A549 (cell line): ENCODE measurements around the gene UPK3A. TPM values are rescaled to one million over a fixed set of nuclear protein-coding genes. Genes with fewer than 3 reads are reported as not detected.
A peak's percentile ranks its signal among the peaks of the same experiment; 100 is the strongest.

Experiments
- ATAC-seq, 2 experiments: fragments of 200-7000 bp in 1 of 2; fragments of >200 bp in 1 of 2; cut with Nextera tagmentation in 1 of 2; cut with Tn5 transposase in 1 of 2; 3 replicates each; pipeline versions ENCODE4 v1.8.0 to v1.9.1; 2018 to 2020; ENCODE audit warnings: mild to moderate bottlenecking in 1 of 2, moderate library complexity in 1 of 2
- CTCF ChIA-PET: fragments of 300-600 bp; sonication (Branson Sonifier 250); formaldehyde crosslinking; extraction: SDS; loops from one replicate; lab custom pipeline; 2021; ENCODE audit warnings: antibody characterized with exemption, inconsistent platforms; lab: Yijun Ruan, JAX
- POLR2A ChIA-PET: fragments of 350-600 bp; formaldehyde crosslinking; extraction: SDS; loops from one replicate; lab custom pipeline; 2021; ENCODE audit warnings: antibody characterized with exemption, inconsistent platforms; lab: Yijun Ruan, JAX
- DNase-seq, 2 experiments: peaks; one replicate each; pipeline versions ENCODE4 v3.0.0 to v3.0.0-alpha.2; 2011 to 2016; ENCODE audit warnings: low read depth in 1 of 2, low spot score in 1 of 2
- FAIRE-seq: peaks from 2 replicates; lab custom pipeline; 2011; peaks lifted over from hg19 to GRCh38; lab: Jason Lieb, UNC
- H3K27ac ChIP-seq, 2 experiments: fragments of >200 bp; sonication (Bioruptor Twin); formaldehyde crosslinking; 3 replicates each; pipeline ENCODE4 v1.5.1; 2016 to 2017
- H3K4me1 ChIP-seq: fragments of >200 bp; sonication (Bioruptor Twin); formaldehyde crosslinking; 3 replicates; pipeline ENCODE4 v1.6.1; 2016
- H3K4me2 ChIP-seq: fragments of >200 bp; sonication (Bioruptor Twin); formaldehyde crosslinking; 3 replicates; pipeline ENCODE4 v1.6.1; 2016
- H3K4me3 ChIP-seq: fragments of >200 bp; sonication (Bioruptor Twin); formaldehyde crosslinking; 3 replicates; pipeline ENCODE4 v1.5.1; 2016
- H3K9me3 ChIP-seq: fragments of >200 bp; sonication (Bioruptor Twin); formaldehyde crosslinking; 3 replicates; pipeline ENCODE4 v1.6.1; 2016
- CEBPB ChIP-seq, 2 experiments: fragments of >200 bp in 1 of 2; sonication (Bioruptor Twin) in 1 of 2; formaldehyde crosslinking in 1 of 2; IDR thresholded peaks; 2 replicates each; pipeline ENCODE4 v1.6.1; 2012 to 2016
- ELK1 ChIP-seq: fragments of 150-350 bp; IDR thresholded peaks from 2 replicates; pipeline ENCODE4 v1.6.1; 2014; ENCODE audit warnings: low read depth, mild to moderate bottlenecking, low read length
- EP300 ChIP-seq, 2 experiments: fragments of >200 bp; sonication (Bioruptor Twin); formaldehyde crosslinking; IDR thresholded peaks; 2 replicates in 1 of 2; 3 replicates in 1 of 2; pipeline ENCODE4 v1.6.1; 2016 to 2017
- FOSB ChIP-seq: fragments of 250-450 bp; sonication (Bioruptor Pico); IDR thresholded peaks from 2 replicates; pipeline ENCODE4 v1.5.0; 2020; ENCODE audit warnings: mild to moderate bottlenecking, moderate library complexity
- HMGXB4 ChIP-seq: fragments of 250-450 bp; sonication (Bioruptor Pico); IDR thresholded peaks from 2 replicates; pipeline ENCODE4 v1.5.0; 2021; ENCODE audit warnings: mild to moderate bottlenecking, moderate library complexity, borderline replicate concordance
- HOXA7 ChIP-seq: fragments of 250-450 bp; sonication (Bioruptor Pico); IDR thresholded peaks from 2 replicates; pipeline ENCODE4 v1.5.0; 2020; ENCODE audit warnings: mild to moderate bottlenecking, moderate library complexity
- JUN ChIP-seq, 2 experiments: fragments of >200 bp; sonication (Bioruptor Twin); formaldehyde crosslinking; IDR thresholded peaks; 2 replicates in 1 of 2; 3 replicates in 1 of 2; pipeline ENCODE4 v1.6.1; 2016 to 2017
- MAFK ChIP-seq: fragments of 450-650 bp; IDR thresholded peaks from 2 replicates; pipeline ENCODE4 v1.6.1; 2014; ENCODE audit not compliant: partially characterized antibody
- MAX ChIP-seq: IDR thresholded peaks from 2 replicates; pipeline ENCODE4 v1.6.1; 2012
- MYC ChIP-seq: IDR thresholded peaks from 2 replicates; pipeline ENCODE4 v1.6.1; 2012; ENCODE audit warnings: mild to moderate bottlenecking, inconsistent platforms, low read length, improper control_type of control experiment, borderline replicate concordance
- NFE2L2 ChIP-seq: fragments of 150-350 bp; conservative IDR thresholded peaks from 2 replicates; pipeline ENCODE4 v1.6.1; 2014; ENCODE audit warnings: low read length
- PHF8 ChIP-seq: fragments of 200-600 bp; sonication (generic); IDR thresholded peaks from 2 replicates; pipeline ENCODE4 v1.6.1; 2016; ENCODE audit warnings: low read depth, mild to moderate bottlenecking, antibody characterized with exemption, moderate library complexity, borderline replicate concordance
- POLR2A ChIP-seq: IDR thresholded peaks from 2 replicates; pipeline ENCODE4 v1.6.1; 2012; ENCODE audit warnings: mild to moderate bottlenecking, low read length
- POLR2AphosphoS2 ChIP-seq: conservative IDR thresholded peaks from 2 replicates; pipeline ENCODE4 v1.6.1; 2012; ENCODE audit warnings: low read length, improper control_type of control experiment, inconsistent platforms
- RAD21 ChIP-seq, 2 experiments: fragments of >200 bp in 1 of 2; sonication (Bioruptor Twin) in 1 of 2; formaldehyde crosslinking in 1 of 2; IDR thresholded peaks in 1 of 2; conservative IDR thresholded peaks in 1 of 2; 2 replicates in 1 of 2; 3 replicates in 1 of 2; pipeline ENCODE4 v1.6.1; 2012 to 2018; ENCODE audit warnings: inconsistent platforms in 1 of 2
- RCOR1 ChIP-seq: fragments of 150-350 bp; IDR thresholded peaks from 2 replicates; pipeline ENCODE4 v1.6.1; 2014; ENCODE audit warnings: antibody characterized with exemption, low read length, low read depth
- REST ChIP-seq: fragments of 200-600 bp; sonication (generic); IDR thresholded peaks from 2 replicates; pipeline ENCODE4 v1.6.1; 2016; ENCODE audit warnings: antibody characterized with exemption, mild to moderate bottlenecking, moderate library complexity
- RFX5 ChIP-seq: fragments of 450-650 bp; IDR thresholded peaks from 2 replicates; pipeline ENCODE4 v1.7.1; 2014; ENCODE audit warnings: antibody characterized with exemption, mild to moderate bottlenecking, moderate library complexity
- RNF2 ChIP-seq: fragments of 200-600 bp; sonication (generic); IDR thresholded peaks from 2 replicates; pipeline ENCODE4 v1.6.1; 2016; ENCODE audit warnings: low read depth, mild to moderate bottlenecking, antibody characterized with exemption, moderate library complexity, borderline replicate concordance
- SMC3 ChIP-seq: fragments of >200 bp; sonication (Bioruptor Twin); formaldehyde crosslinking; IDR thresholded peaks from 3 replicates; pipeline ENCODE4 v1.6.1; 2018; ENCODE audit warnings: inconsistent platforms
- SREBF2 ChIP-seq: fragments of 450-650 bp; IDR thresholded peaks from 2 replicates; pipeline ENCODE4 v1.6.1; 2014; ENCODE audit warnings: mild to moderate bottlenecking, moderate library complexity
- TFCP2L1 ChIP-seq: fragments of 250-450 bp; sonication (Bioruptor Pico); IDR thresholded peaks from 2 replicates; pipeline ENCODE4 v1.5.0; 2021; ENCODE audit warnings: mild to moderate bottlenecking
- TP53 ChIP-seq: fragments of 250-450 bp; sonication (Bioruptor Pico); IDR thresholded peaks from 2 replicates; pipeline ENCODE4 v1.5.0; 2021; ENCODE audit warnings: mild to moderate bottlenecking, moderate library complexity
- ZSCAN20 ChIP-seq: fragments of 250-450 bp; sonication (Bioruptor Pico); IDR thresholded peaks from 2 replicates; pipeline ENCODE4 v1.8.0; 2022; ENCODE audit warnings: mild to moderate bottlenecking, moderate library complexity
- WGBS: methylation state at CpG from one replicate; pipeline ENCODE4 v1.1.6; 2017; ENCODE audit errors: missing lambda C conversion rate; 5-methylcytosine and 5-hydroxymethylcytosine counted together
- polyA plus RNA-seq, 4 experiments: library from polyadenylated mRNA; depleted of rRNA in 3 of 4; stranded (reverse); fragments of >200 nt; fragmentation: RNase III in 1 of 4; extraction: RNeasy Plus Mini Kit Qiagen cat#74134 plus additional on column Dnase treatment in 1 of 4; gene quantifications; 2 replicates in 3 of 4; 3 replicates in 1 of 4; pipeline ENCODE4 v1.2.3, GENCODE V29; 2011 to 2017

Gene UPK3A
- polyA plus RNA-seq, 2 of the 4 experiments (the other 2 are of a cell fraction) = not detected

DNA sequence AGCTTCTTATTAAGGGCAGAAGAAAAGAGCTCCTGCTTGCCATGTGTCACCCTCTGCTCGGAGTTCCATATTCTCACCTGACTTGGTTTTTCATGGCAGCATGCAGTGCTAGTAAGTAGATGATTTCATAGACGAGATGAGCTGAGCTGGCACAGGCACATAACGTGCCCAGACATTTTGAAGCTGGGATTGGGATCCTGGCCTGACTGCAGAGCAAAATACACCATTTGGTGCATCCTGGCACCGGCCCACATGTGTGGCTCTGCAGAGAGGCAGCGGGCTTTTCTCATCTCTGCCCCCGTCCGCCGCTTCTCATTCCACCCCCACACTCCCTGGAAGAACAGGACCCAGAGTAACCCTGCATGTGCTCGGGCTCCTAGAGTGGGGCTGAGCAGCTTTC lies 49.8 kb downstream of the UPK3A start:
- DNase-seq = no peak
- no peak overlapping the region for H3K4me2 ChIP-seq
- CTCF ChIA-PET = no interaction called here
- FAIRE-seq = no peak
- 95% methylated on average over 9 of the region's 9 CpGs for WGBS
- no peaks in the 10 kb centered on the region for H3K4me1 ChIP-seq
- TF ChIP-seq RNF2 (no peak), TP53 (CRISPR knock-in tag) (no peak), MAX (no peak), TFCP2L1 (CRISPR knock-in tag) (no peak), ELK1 (no peak), RAD21 (conservative IDR thresholded peaks at IDR 0.05 in 1 of 2, IDR thresholded peaks at IDR 0.05 in 1 of 2) (no peak), HMGXB4 (CRISPR knock-in tag) (no peak), NFE2L2 (no peak), REST (no peak), JUN (IDR thresholded peaks at IDR 0.05) (no peak), SMC3 (no peak), FOSB (CRISPR knock-in tag) (no peak), POLR2A (no peak), POLR2AphosphoS2 (no peak), MYC (no peak), PHF8 (no peak), EP300 (IDR thresholded peaks at IDR 0.05) (no peak)
- no peaks in the 10 kb centered on the region for H3K9me3 ChIP-seq
- POLR2A ChIA-PET = no interaction called here
- H3K27ac ChIP-seq = no peak overlapping the region
- no peak for ATAC-seq
- no peak overlapping the region for H3K4me3 ChIP-seq

DNA sequence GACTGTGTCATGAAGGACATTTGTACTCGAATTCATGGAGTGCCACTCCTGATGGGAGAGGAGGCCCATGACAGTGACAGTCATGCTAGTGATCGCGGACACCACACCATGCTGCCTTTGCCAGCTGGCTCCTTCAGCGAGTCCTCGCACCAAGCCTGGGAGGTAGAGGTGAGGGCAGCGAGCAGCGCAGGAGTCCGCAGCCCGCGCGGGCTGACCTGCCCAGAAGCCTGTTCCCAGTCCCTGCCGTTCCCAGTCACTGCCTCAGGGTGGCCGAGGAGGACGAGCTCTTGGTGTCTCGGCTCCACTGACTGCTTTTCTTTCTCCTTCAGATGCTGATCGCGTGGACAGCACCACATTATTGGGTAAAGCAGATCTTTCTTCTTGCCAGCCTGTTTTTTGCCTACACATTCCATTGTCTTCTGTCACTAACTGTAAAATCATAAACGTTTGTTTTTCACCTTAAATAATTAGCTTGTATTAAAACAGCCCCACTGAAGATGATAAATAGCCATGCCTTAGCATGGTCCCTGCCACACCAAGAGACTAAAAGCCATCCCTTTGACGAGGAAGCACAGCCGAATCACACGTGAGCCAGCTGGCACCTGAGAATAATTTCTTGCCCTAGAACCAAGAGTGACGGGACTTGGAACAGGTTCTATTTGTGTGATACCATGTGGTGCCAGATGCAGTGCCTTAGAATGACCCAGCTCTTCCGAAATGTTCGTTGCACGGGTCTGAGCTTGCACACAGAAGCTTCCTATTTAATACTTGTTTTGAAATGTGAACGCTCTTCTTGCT lies 50.5 kb downstream of the UPK3A start:
- ChIA-PET POLR2A (no interaction called here), CTCF (interaction anchor here (0.9 kb wide), 1 partner anchor 219 kb away, joined by 4 read pairs; no protein-coding TSS in a partner anchor)
- H3K4me2 ChIP-seq = no peak overlapping the region
- H3K4me3 ChIP-seq = no peak overlapping the region
- DNase-seq (no peak), ATAC-seq (peak in 1 of 2 experiments; percentile 52; a peak in 3 of 6 replicates), FAIRE-seq (no peak)
- no peaks in the 10 kb centered on the region for H3K9me3 ChIP-seq
- 78% methylated on average over 21 of the region's 26 CpGs for WGBS
- H3K4me1 ChIP-seq = no peaks in the 10 kb centered on the region
- H3K27ac ChIP-seq = no peak overlapping the region
- no peak for TF ChIP-seq HMGXB4 (CRISPR knock-in tag)
- TF ChIP-seq NFE2L2 = no peak
- no peak for TF ChIP-seq ZSCAN20 (CRISPR knock-in tag)
- no peak for TF ChIP-seq SREBF2
- no peak for TF ChIP-seq RAD21 (conservative IDR thresholded peaks at IDR 0.05 in 1 of 2, IDR thresholded peaks at IDR 0.05 in 1 of 2)
- TF ChIP-seq MAFK = no peak
- TF ChIP-seq RFX5 = no peak
- TF ChIP-seq HOXA7 = no peak
- no peak for TF ChIP-seq REST
- TF ChIP-seq CEBPB (IDR thresholded peaks at IDR 0.05) = no peak
- no peak for TF ChIP-seq RCOR1
